Common myeloid progenitor, CD34-positive (primary cell): ENCODE data around the gene ERFL.
"Not testable (repeated sequence)": the region's sequence is repeated elsewhere in the genome, so short reads cannot be mapped to it uniquely, and the experiment has no call there.

Source experiments
- CTCF ChIA-PET: fragments of 350-600 bp; sonication (Branson Sonifier 250); formaldehyde crosslinking; loops from one replicate; lab custom pipeline; 2021; ENCODE audit warnings: antibody characterized with exemption; lab: Charles Lee
- POLR2A ChIA-PET: fragments of 350-600 bp; sonication (Branson Sonifier 250); formaldehyde crosslinking; loops from one replicate; lab custom pipeline; 2021; ENCODE audit warnings: antibody characterized with exemption; lab: Charles Lee
- DNase-seq, 3 donors: peaks; one replicate each; pipeline versions ENCODE4 v3.0.0 to v3.0.0-alpha.2; 2013
- H3K27ac ChIP-seq, 2 experiments: 1 replicate in 1 of 2; 2 replicates in 1 of 2; pipeline ENCODE4 v1.7.0; 2013; ENCODE audit warnings: inconsistent platforms in 2 of 2, low read length in 2 of 2, mild to moderate bottlenecking in 2 of 2, low read depth in 1 of 2, moderate library complexity in 1 of 2; ENCODE audit not compliant: severe bottlenecking in 2 of 2, insufficient read depth in 1 of 2, poor library complexity in 1 of 2
- H3K27me3 ChIP-seq, 5 experiments: replicated peaks in 2 of 5; 1 replicate in 3 of 5; 2 replicates in 2 of 5; pipeline versions ENCODE4 v1.6.1 to v1.7.0; 2013; ENCODE audit warnings: low read length in 4 of 5, mild to moderate bottlenecking in 2 of 5, moderate library complexity in 2 of 5, inconsistent platforms in 1 of 5; ENCODE audit not compliant: insufficient read depth in 5 of 5, control insufficient read depth in 4 of 5
- H3K36me3 ChIP-seq, 4 experiments: 1 replicate in 2 of 4; 2 replicates in 2 of 4; pipeline versions ENCODE4 v1.6.1 to v1.7.0; 2013; ENCODE audit warnings: low read length in 3 of 4, control low read depth in 1 of 4, mild to moderate bottlenecking in 1 of 4; ENCODE audit not compliant: control insufficient read depth in 4 of 4, insufficient read depth in 4 of 4
- H3K4me1 ChIP-seq, 4 experiments: 1 replicate in 3 of 4; 2 replicates in 1 of 4; pipeline versions ENCODE4 v1.6.1 to v1.7.1; 2013; ENCODE audit warnings: low read length in 3 of 4, mild to moderate bottlenecking in 3 of 4, control low read depth in 1 of 4, inconsistent platforms in 1 of 4, moderate library complexity in 1 of 4; ENCODE audit not compliant: control insufficient read depth in 4 of 4, insufficient read depth in 4 of 4; ENCODE audit errors: control extremely low read depth in 1 of 4
- H3K4me3 ChIP-seq, 7 experiments: 1 replicate in 4 of 7; 2 replicates in 3 of 7; pipeline versions ENCODE4 v1.5.1 to v1.7.0; 2013; ENCODE audit warnings: mild to moderate bottlenecking in 7 of 7, low read length in 6 of 7, moderate library complexity in 6 of 7, inconsistent platforms in 2 of 7, low read depth in 2 of 7, control low read depth in 1 of 7; ENCODE audit not compliant: insufficient read depth in 4 of 7, control insufficient read depth in 1 of 7; ENCODE audit errors: extremely low read depth in 1 of 7
- H3K9me3 ChIP-seq, 5 experiments: 1 replicate in 4 of 5; 2 replicates in 1 of 5; pipeline versions ENCODE4 v1.6.1 to v1.7.1; 2013; ENCODE audit warnings: low read length in 4 of 5, mild to moderate bottlenecking in 2 of 5, inconsistent platforms in 1 of 5, low read depth in 1 of 5, moderate library complexity in 1 of 5; ENCODE audit not compliant: control insufficient read depth in 4 of 5, insufficient read depth in 2 of 5; ENCODE audit errors: control extremely low read depth in 1 of 5
- WGBS: methylation state at CpG from one replicate; pipeline ENCODE4 v1.1.5; 2013; ENCODE audit not compliant: insufficient coverage; 5-methylcytosine and 5-hydroxymethylcytosine counted together

ERFL gene

GRCh38 chr19:41917676-41918075 lies 10.6 kb downstream of the ERFL start:
- ChIA-PET POLR2A (no interaction called here), CTCF (interaction anchor here (1.6 kb wide), 1 partner anchor 14 kb away, joined by 3 read pairs; no protein-coding TSS in a partner anchor)
- no peak overlapping the region for H3K27ac ChIP-seq
- peaks cover 0 to 88% (median 39%) of the 10 kb centered on the region in 5 experiments for H3K27me3 ChIP-seq
- DNase-seq = no peak
- H3K4me3 ChIP-seq = no peak overlapping the region
- H3K4me1 ChIP-seq = peaks cover 0 to 27% (median 15%) of the 10 kb centered on the region in 4 experiments
- 80% methylated on average over 7 of the region's 12 CpGs for WGBS
- no peaks in the 10 kb centered on the region for H3K9me3 ChIP-seq
- no peaks in the 10 kb centered on the region for H3K36me3 ChIP-seq

- Histone ChIP-seq H3K4me3 (no peak overlapping the region), H3K4me1 (peaks cover 0 to 20% (median 7%) of the 10 kb centered on the region in 4 experiments), H3K9me3 (no peaks in the 10 kb centered on the region), H3K27me3 (peaks cover 0 to 88% (median 35%) of the 10 kb centered on the region in 5 experiments), H3K36me3 (no peaks in the 10 kb centered on the region), H3K27ac (no peak overlapping the region)
- peak in 2 of 3 donors; percentile 47 to 55 for DNase-seq
- CTCF ChIA-PET = no interaction called here
- POLR2A ChIA-PET = no interaction called here
- 32% methylated on average over 12 of the region's 27 CpGs for WGBS
Observed at GRCh38 chr19:41915776-41916414, 12.4 kb downstream of the ERFL start.

- peaks cover 0 to 87% (median 35%) of the 10 kb centered on the region in 5 experiments for H3K27me3 ChIP-seq
- peak overlapping the region in 2 of 7 experiments; percentile 24 to 32 for H3K4me3 ChIP-seq
- CTCF ChIA-PET = no interaction called here
Observed at GRCh38 chr19:41915021-41915775, 13.1 kb downstream of the ERFL start.

GRCh38 chr19:41914424-41914834 lies 13.8 kb downstream of the ERFL start:
- no CpG with 5 or more reads among the region's 5 CpGs for WGBS
- H3K4me1 ChIP-seq = peaks cover 0 to 17% (median 5%) of the 10 kb centered on the region in 4 experiments
- H3K27ac ChIP-seq, H3K9me3 ChIP-seq, H3K36me3 ChIP-seq, H3K4me3 ChIP-seq, DNase-seq, POLR2A ChIA-PET, CTCF ChIA-PET: not testable (repeated sequence)
- peaks cover 0 to 79% (median 35%) of the 10 kb centered on the region in 5 experiments for H3K27me3 ChIP-seq

More at GRCh38 chr19:41915021-41915775, 13.1 kb downstream of the ERFL start:
- Histone ChIP-seq H3K9me3 (no peaks in the 10 kb centered on the region), H3K27ac (no peak overlapping the region), H3K4me1 (peaks cover 0 to 17% (median 5%) of the 10 kb centered on the region in 4 experiments), H3K36me3 (no peaks in the 10 kb centered on the region)
- POLR2A ChIA-PET = no interaction called here
- WGBS = 3% methylated on average over 31 of the region's 38 CpGs
- no peak for DNase-seq

GRCh38 chr19:41913538-41914423 lies 14.5 kb downstream of the ERFL start:
- no peak overlapping the region for H3K4me3 ChIP-seq
- no peak for DNase-seq
- H3K27ac ChIP-seq = no peak overlapping the region
- H3K9me3 ChIP-seq = no peaks in the 10 kb centered on the region
- CTCF ChIA-PET = no interaction called here
- peaks cover 0 to 17% (median 5%) of the 10 kb centered on the region in 4 experiments for H3K4me1 ChIP-seq
- 16% methylated on average over 21 of the region's 21 CpGs for WGBS
- no peaks in the 10 kb centered on the region for H3K36me3 ChIP-seq
- peaks cover 0 to 79% (median 35%) of the 10 kb centered on the region in 5 experiments for H3K27me3 ChIP-seq
- POLR2A ChIA-PET = no interaction called here

- WGBS = 3% methylated on average over 34 of the region's 51 CpGs
- CTCF ChIA-PET = interaction anchor here (1.2 kb wide), 1 partner anchor 11 kb away, joined by 3 read pairs; no protein-coding TSS in a partner anchor
- POLR2A ChIA-PET = no interaction called here
- H3K36me3 ChIP-seq = peaks cover 0 to 3% (median under 1%) of the 10 kb centered on the region in 4 experiments
- peaks cover 0 to 75% (median 33%) of the 10 kb centered on the region in 5 experiments for H3K27me3 ChIP-seq
- no peak for DNase-seq
- no peak overlapping the region for H3K4me3 ChIP-seq
- H3K9me3 ChIP-seq = no peaks in the 10 kb centered on the region
- H3K27ac ChIP-seq = no peak overlapping the region
- H3K4me1 ChIP-seq = peaks cover 0 to 17% (median 5%) of the 10 kb centered on the region in 4 experiments
Observed at GRCh38 chr19:41912899-41913537, 15.2 kb downstream of the ERFL start.
